Keratinocyte (primary cell): ENCODE results near the gene NDUFS4.

ENCODE experiments used
- CTCF ChIP-seq, 3 experiments: IDR thresholded peaks in 1 of 3; conservative IDR thresholded peaks in 1 of 3; optimal IDR thresholded peaks in 1 of 3; 2 replicates in 2 of 3; 3 replicates in 1 of 3; pipeline versions ENCODE3 to v1.5.1; 2011; ENCODE audit warnings: low read length in 3 of 3, mild to moderate bottlenecking in 3 of 3, moderate library complexity in 2 of 3, control low read depth in 1 of 3, inconsistent platforms in 1 of 3; ENCODE audit not compliant: insufficient read depth in 2 of 3; ENCODE audit errors: extremely low read depth in 1 of 3
- EZH2 ChIP-seq: IDR thresholded peaks from one replicate; pipeline ENCODE4 v1.6.1; 2012; ENCODE audit warnings: inconsistent platforms, mild to moderate bottlenecking, low read length, moderate library complexity

DNA sequence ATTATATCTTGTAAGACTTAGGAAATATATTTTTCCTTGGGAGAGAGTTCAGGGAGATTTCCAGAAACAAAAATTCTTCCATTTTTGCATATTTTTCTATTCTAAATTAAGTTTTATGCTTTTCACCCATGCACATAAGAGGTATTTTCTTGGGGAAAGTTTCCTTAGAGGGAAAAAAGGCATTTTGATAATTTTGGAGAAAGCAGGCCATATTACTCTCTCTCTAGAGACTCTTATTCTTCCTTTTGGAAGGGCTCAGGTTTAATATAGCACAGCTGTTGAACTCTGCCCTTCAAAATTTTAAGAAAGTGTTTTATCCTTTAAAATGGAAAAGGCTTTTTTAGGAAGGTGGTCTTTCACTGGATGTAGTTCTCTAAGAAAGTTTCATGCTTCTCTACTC lies 8.0 kb downstream of the NDUFS4 start:
- TF ChIP-seq EZH2 (no peak), CTCF (optimal IDR thresholded peaks at IDR 0.05 in 1 of 3, IDR thresholded peaks at IDR 0.05 in 1 of 3, conservative IDR thresholded peaks at IDR 0.05 in 1 of 3; ENCODE audit: extremely low read depth in 1 of 3, insufficient read depth in 2 of 3, low read length in 3 of 3) (no peak)
